Measurements from ENCODE around the gene PSMC3IP. TPM values are rescaled to one million over a fixed set of nuclear protein-coding genes. Genes with fewer than 3 reads are reported as not detected.
A peak's percentile ranks its signal among the peaks of the same experiment; 100 is the strongest.
"Not testable (repeated sequence)": the region's sequence is repeated elsewhere in the genome, so short reads cannot be mapped to it uniquely, and the experiment has no call there.

PSMC3IP gene
- total RNA-seq, 4 donors from 2014 or later, result 1.4 to 5.8 (median 4.5) TPM

- H3K27ac ChIP-seq, result no peak overlapping the region
- no peaks in the 10 kb centered on the region for H3K9me3 ChIP-seq
- 60 to 61% methylated on average over 4 of the region's 4 CpGs for WGBS, 2 donors
- no peak for DNase-seq
- peaks cover 4 to 8% of the 10 kb centered on the region in 2 donors for H3K4me1 ChIP-seq
- no peaks in the 10 kb centered on the region for H3K27me3 ChIP-seq
- peaks cover 9 to 23% of the 10 kb centered on the region in 2 donors for H3K36me3 ChIP-seq
- TF ChIP-seq CTCF (IDR thresholded peaks at IDR 0.05) (no peak), POLR2A (IDR thresholded peaks at IDR 0.05) (no peak)
- intact Hi-C loops (cut with DNase I), result no loop called here
- H3K4me3 ChIP-seq (replicated peaks in 1 of 3), result no peak overlapping the region
Observed at GRCh38 chr17:42617956-42618431, 40.5 kb upstream of the PSMC3IP start.

GRCh38 chr17:42613699-42614295 lies 36.3 kb upstream of the PSMC3IP start:
- Histone ChIP-seq H3K27ac (no peak overlapping the region), H3K4me3 (replicated peaks in 1 of 3) (no peak overlapping the region), H3K4me1 (peaks cover 4 to 8% of the 10 kb centered on the region in 2 donors), H3K27me3 (no peaks in the 10 kb centered on the region), H3K9me3 (no peaks in the 10 kb centered on the region), H3K36me3 (peaks cover 13 to 29% of the 10 kb centered on the region in 2 donors)
- DNase-seq, result no peak
- no peak for TF ChIP-seq POLR2A (IDR thresholded peaks at IDR 0.05)
- no peak for TF ChIP-seq CTCF (IDR thresholded peaks at IDR 0.05)
- intact Hi-C loops (cut with DNase I), result no loop called here
- 95 to 97% methylated on average over 13 to 15 of the region's 17 CpGs for WGBS, 2 donors

GRCh38 chr17:42612013-42612412 lies 34.5 kb upstream of the PSMC3IP start:
- Histone ChIP-seq H3K36me3 (peaks cover 13 to 29% of the 10 kb centered on the region in 2 donors), H3K9me3 (no peaks in the 10 kb centered on the region), H3K27ac (no peak overlapping the region), H3K4me1 (peaks cover 12 to 15% of the 10 kb centered on the region in 2 donors), H3K27me3 (no peaks in the 10 kb centered on the region), H3K4me3 (replicated peaks in 1 of 3) (no peak overlapping the region)
- TF ChIP-seq POLR2A (IDR thresholded peaks at IDR 0.05) (no peak), CTCF (IDR thresholded peaks at IDR 0.05) (no peak)
- DNase-seq, result no peak
- intact Hi-C loops (cut with DNase I), result no loop called here
- 95 to 100% methylated on average over 4 of the region's 4 CpGs for WGBS, 2 donors

GRCh38 chr17:42609814-42610801 lies 32.6 kb upstream of the PSMC3IP start:
- intact Hi-C loops (cut with DNase I); DNase-seq: not testable (repeated sequence)

GRCh38 chr17:42609182-42609813 lies 31.8 kb upstream of the PSMC3IP start, which contains the start of the genes RETREG3 and TUBG1:
TSS of gene RETREG3 (minus strand) at chr17:42609374. CDS start at chr17:42609324, 50 bp downstream.
TSS of gene TUBG1 (plus strand) at chr17:42609683. CDS start at chr17:42609738, 55 bp downstream.
- WGBS, 2 donors, result 0% methylated on average over 19 of the region's 66 CpGs; no CpG with 5 or more reads in 1 of the 2 donors
- intact Hi-C loops (cut with DNase I), result no loop called here

More at GRCh38 chr17:42609814-42610801, 32.6 kb upstream of the PSMC3IP start:
- H3K9me3 ChIP-seq, H3K27me3 ChIP-seq: not testable (repeated sequence)
- peak overlapping the region; percentile 26 to 75 (median 48) for H3K4me3 ChIP-seq (replicated peaks in 1 of 3)
- peaks cover 22 to 23% of the 10 kb centered on the region in 2 donors for H3K4me1 ChIP-seq
- H3K36me3 ChIP-seq, result peaks cover 13 to 25% of the 10 kb centered on the region in 2 donors
- WGBS, 2 donors, result 16% methylated on average over 26 to 33 of the region's 42 CpGs
- H3K27ac ChIP-seq, result peak overlapping the region in 2 of 3 donors; percentile 48 to 67

More at GRCh38 chr17:42609182-42609813, 31.8 kb upstream of the PSMC3IP start, which contains the start of the genes RETREG3 and TUBG1:
- H3K36me3 ChIP-seq, result peaks cover 13 to 17% of the 10 kb centered on the region in 2 donors
- H3K9me3 ChIP-seq, result no peaks in the 10 kb centered on the region
- H3K27me3 ChIP-seq, result no peaks in the 10 kb centered on the region
- H3K27ac ChIP-seq, result peak within 1 kb of the TSS; percentile 78 to 87 (median 84)
- peak within 1 kb of the TSS; percentile 75 to 95 (median 81) for H3K4me3 ChIP-seq (replicated peaks in 1 of 3)
- TF ChIP-seq POLR2A (IDR thresholded peaks at IDR 0.05), result peak; percentile 19 to 92
- peak in 3 of 6 experiments; percentile 12 to 33 (median 18) for TF ChIP-seq CTCF (IDR thresholded peaks at IDR 0.05)
- peak; percentile 99 for DNase-seq
- H3K4me1 ChIP-seq, result peaks cover 22 to 23% of the 10 kb centered on the region in 2 donors
